MCF 10A (cell line): ENCODE data around the gene DUSP2. TPM values are rescaled to one million over a fixed set of nuclear protein-coding genes. Genes with fewer than 3 reads are reported as not detected.

ENCODE experiments used
- BruUV-seq: library from RNA; stranded (reverse); fragments of 400-500 nt; replicated peaks from 2 replicates; lab custom pipeline; 2021; lab: Mats Ljungman, UMichigan
- CTCF ChIA-PET: fragments of 300-600 bp; sonication (Branson Sonifier 250); formaldehyde crosslinking; extraction: SDS; loops from one replicate; lab custom pipeline; 2021; ENCODE audit warnings: antibody characterized with exemption, inconsistent platforms; lab: Yijun Ruan, JAX
- POLR2A ChIA-PET: fragments of 300-600, 350-650 bp; sonication (Branson Sonifier 250); formaldehyde crosslinking; extraction: SDS; loops from one replicate; lab custom pipeline; 2020; ENCODE audit warnings: antibody characterized with exemption, inconsistent platforms; lab: Yijun Ruan, JAX
- DNase-seq: peaks from one replicate; pipeline ENCODE4 v3.0.0-alpha.2; 2018; ENCODE audit not compliant: unreplicated experiment
- H3K27ac Mint-ChIP-seq: one replicate; pipeline ENCODE4 v1.8.0; 2022; ENCODE audit warnings: mild to moderate bottlenecking, low read depth, mixed read lengths; ENCODE audit not compliant: unreplicated experiment
- H3K27me3 Mint-ChIP-seq: one replicate; pipeline ENCODE4 v1.8.0; 2022; ENCODE audit warnings: mixed read lengths; ENCODE audit not compliant: insufficient read depth, unreplicated experiment
- H3K36me3 Mint-ChIP-seq: one replicate; pipeline ENCODE4 v1.8.0; 2022; ENCODE audit warnings: mild to moderate bottlenecking, moderate library complexity, mixed read lengths; ENCODE audit not compliant: insufficient read depth, unreplicated experiment
- H3K4me1 Mint-ChIP-seq: one replicate; pipeline ENCODE4 v1.8.0; 2022; ENCODE audit warnings: mixed read lengths; ENCODE audit not compliant: insufficient read depth, unreplicated experiment
- H3K4me3 Mint-ChIP-seq: one replicate; pipeline ENCODE4 v1.8.0; 2022; ENCODE audit warnings: mild to moderate bottlenecking, moderate library complexity, mixed read lengths; ENCODE audit not compliant: unreplicated experiment
- H3K9me3 Mint-ChIP-seq: one replicate; pipeline ENCODE4 v1.8.0; 2022; ENCODE audit warnings: mixed read lengths; ENCODE audit not compliant: unreplicated experiment
- CTCF ChIP-seq: fragments of 200-600 bp; IDR thresholded peaks from one replicate; pipeline ENCODE4 v1.8.0; 2022; ENCODE audit warnings: antibody characterized with exemption, mild to moderate bottlenecking; ENCODE audit not compliant: unreplicated experiment
- intact Hi-C: fragments of 100-400 bp; cut with micrococcal nuclease; formaldehyde crosslinking; loops from 2 replicates; pipeline ENCODE4 v1.14.1; 2022
- total RNA-seq: library from RNA; stranded (reverse); gene quantifications from 2 replicates; pipeline ENCODE4 v1.2.3, GENCODE V29; 2022

Gene DUSP2
- total RNA-seq, 1 experiment from 2014 or later: 3.3 TPM

DNA sequence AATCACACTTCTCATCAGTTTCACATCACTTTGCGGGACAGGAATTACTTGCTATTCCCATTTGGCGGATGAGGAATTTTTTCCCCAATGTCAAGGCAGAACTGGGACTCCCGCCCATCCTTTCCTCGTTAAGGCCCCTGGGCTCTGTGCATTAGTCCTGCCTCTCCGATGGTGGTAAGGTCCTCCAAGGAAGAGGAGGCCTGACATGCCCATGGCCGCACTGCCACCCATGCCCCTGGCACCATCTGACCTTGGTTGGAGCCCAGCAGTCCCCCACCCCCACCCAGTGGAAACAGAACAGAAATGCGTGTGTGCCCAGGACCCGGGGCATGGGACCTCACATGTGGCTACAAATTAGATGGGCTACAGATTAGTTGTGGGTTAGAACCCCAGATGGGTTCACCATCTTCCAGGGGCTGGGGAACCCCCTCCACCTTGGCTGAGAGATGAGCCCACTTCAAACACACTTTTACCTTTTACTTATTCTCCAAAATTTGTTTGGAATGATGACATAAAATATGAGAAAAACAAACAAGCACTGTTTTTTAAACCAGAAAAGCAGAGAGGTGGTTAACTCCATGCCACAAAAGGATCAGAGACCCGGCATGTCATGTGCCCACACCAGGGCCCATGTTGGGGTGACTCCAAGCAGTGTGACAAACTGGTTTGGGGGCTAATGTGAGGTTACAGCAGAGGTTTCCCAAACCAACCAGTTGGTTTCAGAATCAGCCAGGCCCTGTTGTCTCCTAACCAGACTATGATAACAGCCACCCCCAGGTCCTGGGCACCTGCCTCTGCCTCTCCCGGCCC is 11.0 kb upstream of the DUSP2 start:
- ChIA-PET POLR2A (no interaction called here), CTCF (interaction anchor here (0.5 to 1.2 kb wide), 2 partner anchors 18 to 325 kb away, joined by 3 to 4 read pairs; no protein-coding TSS in a partner anchor)
- intact Hi-C loops: no loop called here
- TF ChIP-seq CTCF: no peak
- BruUV-seq: no TSS peak
- no peaks in the 10 kb centered on the region for H3K9me3 Mint-ChIP-seq
- H3K4me3 Mint-ChIP-seq: no peak overlapping the region
- peaks cover 13% of the 10 kb centered on the region for H3K27me3 Mint-ChIP-seq
- no peak for DNase-seq
- no peaks in the 10 kb centered on the region for H3K4me1 Mint-ChIP-seq
- no peaks in the 10 kb centered on the region for H3K36me3 Mint-ChIP-seq
- no peak overlapping the region for H3K27ac Mint-ChIP-seq

- H3K27ac Mint-ChIP-seq: no peak overlapping the region
- no peaks in the 10 kb centered on the region for H3K36me3 Mint-ChIP-seq
- no peak for TF ChIP-seq CTCF
- intact Hi-C loops: no loop called here
- H3K9me3 Mint-ChIP-seq: no peaks in the 10 kb centered on the region
- ChIA-PET POLR2A (no interaction called here), CTCF (no interaction called here)
- no TSS peak for BruUV-seq
- no peak for DNase-seq
- H3K4me1 Mint-ChIP-seq: no peaks in the 10 kb centered on the region
- H3K4me3 Mint-ChIP-seq: no peak overlapping the region
- H3K27me3 Mint-ChIP-seq: peaks cover 11% of the 10 kb centered on the region
Measured at GRCh38 chr2:96154506-96155380, 9.5 kb upstream of the DUSP2 start.

DNA sequence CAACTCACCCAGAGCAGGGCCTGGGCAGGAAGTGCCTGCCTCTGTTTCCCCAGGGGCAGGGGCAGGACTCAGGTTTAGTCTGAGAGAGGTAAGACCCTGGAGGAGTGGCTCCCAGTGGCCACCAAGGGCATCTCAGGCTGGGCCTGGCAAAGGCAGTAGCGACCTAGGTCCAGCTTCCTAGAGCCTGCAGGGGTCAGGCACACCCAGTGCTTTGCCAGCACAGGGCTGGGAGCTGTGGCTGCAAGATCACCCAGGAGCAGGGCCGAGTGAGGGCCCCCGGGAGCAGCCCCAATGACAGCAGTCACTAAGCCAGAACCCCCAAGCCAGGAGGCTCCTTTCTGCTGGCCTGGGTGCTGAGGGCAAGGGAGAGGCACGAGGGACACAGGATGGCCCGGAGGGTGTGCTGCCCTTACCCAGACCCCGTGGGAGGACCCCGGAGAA is 8.8 kb upstream of the DUSP2 start:
- Mint-ChIP-seq H3K4me1 (no peaks in the 10 kb centered on the region), H3K36me3 (no peaks in the 10 kb centered on the region), H3K4me3 (no peak overlapping the region), H3K9me3 (no peaks in the 10 kb centered on the region), H3K27ac (no peak overlapping the region), H3K27me3 (peaks cover 4% of the 10 kb centered on the region)
- DNase-seq: no peak
- ChIA-PET POLR2A (no interaction called here), CTCF (no interaction called here)
- intact Hi-C loops: no loop called here
- BruUV-seq: no TSS peak
- no peak for TF ChIP-seq CTCF

GRCh38 chr2:96153291-96153713 is 8.1 kb upstream of the DUSP2 start:
- no peak for DNase-seq
- ChIA-PET POLR2A (no interaction called here), CTCF (no interaction called here)
- intact Hi-C loops: no loop called here
- BruUV-seq: no TSS peak
- Mint-ChIP-seq H3K27ac (no peak overlapping the region), H3K27me3 (no peaks in the 10 kb centered on the region), H3K9me3 (no peaks in the 10 kb centered on the region), H3K36me3 (no peaks in the 10 kb centered on the region), H3K4me3 (no peak overlapping the region), H3K4me1 (peaks cover 4% of the 10 kb centered on the region)
- TF ChIP-seq CTCF: no peak
